DMS53 treated with DMSO at 0.1 percent for 48 hours (cell line): ENCODE results near the gene NCL.
"Not testable (repeated sequence)": the region's sequence is repeated elsewhere in the genome, so short reads cannot be mapped to it uniquely, and the experiment has no call there.

Source experiments
- DNase-seq: peaks from one replicate; lab custom pipeline; 2025; ENCODE audit not compliant: unreplicated experiment; lab: John Stamatoyannopoulos, UW

The NCL gene

GRCh38 chr2:231408304-231408703 lies 56.0 kb downstream of the NCL start:
- not testable (repeated sequence) for DNase-seq

GRCh38 chr2:231407686-231408085 lies 56.6 kb downstream of the NCL start:
- not testable (repeated sequence) for DNase-seq

GRCh38 chr2:231405601-231406367 lies 58.5 kb downstream of the NCL start:
- not testable (repeated sequence) for DNase-seq

GRCh38 chr2:231404183-231404578 lies 60.1 kb downstream of the NCL start:
- not testable (repeated sequence) for DNase-seq
